Astrocyte (in vitro differentiated cells and primary cell): Measurements from ENCODE around the gene TMED8. TPM values are rescaled to one million over a fixed set of nuclear protein-coding genes. Genes with fewer than 3 reads are reported as not detected.
"Not testable (repeated sequence)": the region's sequence is repeated elsewhere in the genome, so short reads cannot be mapped to it uniquely, and the experiment has no call there.

Experiments
- DNase-seq: peaks from one replicate; pipeline ENCODE4 v3.0.0-alpha.2; 2010; ENCODE audit warnings: low read depth
- FAIRE-seq: peaks from 2 replicates; lab custom pipeline; 2011; peaks lifted over from hg19 to GRCh38; lab: Jason Lieb, UNC
- H2AFZ ChIP-seq: 2 replicates; pipeline ENCODE4 v1.6.0; 2012; ENCODE audit warnings: low read depth, low read length, inconsistent platforms
- H3K27ac ChIP-seq: 2 replicates; pipeline ENCODE4 v1.5.1; 2011; ENCODE audit warnings: low read depth, low read length, inconsistent platforms
- H3K27me3 ChIP-seq: 2 replicates; pipeline ENCODE4 v1.6.0; 2011; ENCODE audit warnings: low read length, inconsistent platforms; ENCODE audit not compliant: insufficient read depth
- H3K36me3 ChIP-seq: 2 replicates; pipeline ENCODE4 v1.5.1; 2011; ENCODE audit warnings: low read length, inconsistent platforms; ENCODE audit not compliant: insufficient read depth
- H3K4me1 ChIP-seq: 2 replicates; pipeline ENCODE4 v1.5.1; 2011; ENCODE audit warnings: low read length, inconsistent platforms; ENCODE audit not compliant: insufficient read depth
- H3K4me2 ChIP-seq: 2 replicates; pipeline ENCODE4 v1.6.0; 2012; ENCODE audit warnings: low read length, inconsistent platforms
- H3K4me3 ChIP-seq: 2 replicates; pipeline ENCODE4 v1.5.1; 2011; ENCODE audit warnings: low read depth, mild to moderate bottlenecking, low read length, inconsistent platforms; ENCODE audit not compliant: insufficient read depth
- H3K79me2 ChIP-seq: 2 replicates; pipeline ENCODE4 v1.6.0; 2012; ENCODE audit warnings: mild to moderate bottlenecking, low read length, inconsistent platforms; ENCODE audit not compliant: insufficient read depth
- H3K9ac ChIP-seq: 2 replicates; pipeline ENCODE4 v1.6.0; 2012; ENCODE audit warnings: mild to moderate bottlenecking, low read length, inconsistent platforms
- H3K9me3 ChIP-seq: 2 replicates; pipeline ENCODE4 v1.5.1; 2012; ENCODE audit warnings: low read depth, mild to moderate bottlenecking, low read length, inconsistent platforms; ENCODE audit not compliant: insufficient read depth
- H4K20me1 ChIP-seq: 2 replicates; pipeline ENCODE4 v1.6.0; 2012; ENCODE audit warnings: low read length, inconsistent platforms; ENCODE audit not compliant: insufficient read depth
- H3K27ac Mint-ChIP-seq: one replicate; pipeline ENCODE4 v1.8.0; 2021; ENCODE audit warnings: mild to moderate bottlenecking, mixed read lengths; ENCODE audit not compliant: unreplicated experiment
- H3K27me3 Mint-ChIP-seq: one replicate; pipeline ENCODE4 v1.8.0; 2021; ENCODE audit warnings: low read depth, mixed read lengths; ENCODE audit not compliant: unreplicated experiment
- H3K36me3 Mint-ChIP-seq: one replicate; pipeline ENCODE4 v1.8.0; 2021; ENCODE audit warnings: low read depth, mixed read lengths; ENCODE audit not compliant: unreplicated experiment
- H3K4me1 Mint-ChIP-seq: one replicate; pipeline ENCODE4 v1.8.0; 2021; ENCODE audit warnings: low read depth, mixed read lengths; ENCODE audit not compliant: unreplicated experiment
- H3K4me3 Mint-ChIP-seq: one replicate; pipeline ENCODE4 v1.8.0; 2021; ENCODE audit warnings: mild to moderate bottlenecking, moderate library complexity, mixed read lengths; ENCODE audit not compliant: unreplicated experiment
- H3K9me3 Mint-ChIP-seq: one replicate; pipeline ENCODE4 v1.8.0; 2021; ENCODE audit warnings: mild to moderate bottlenecking, mixed read lengths; ENCODE audit not compliant: unreplicated experiment
- CTCF ChIP-seq: IDR thresholded peaks from 2 replicates; pipeline ENCODE4 v1.5.1; 2011; ENCODE audit warnings: low read depth, mild to moderate bottlenecking, inconsistent platforms, low read length, moderate library complexity; ENCODE audit not compliant: insufficient read depth
- EZH2 ChIP-seq: IDR thresholded peaks from 2 replicates; pipeline ENCODE4 v1.6.1; 2012; ENCODE audit warnings: mild to moderate bottlenecking, low read length, inconsistent platforms; ENCODE audit not compliant: insufficient read depth
- total RNA-seq: library from RNA; stranded (reverse); gene quantifications from 2 replicates; pipeline ENCODE4 v1.2.1, GENCODE V29; 2021

TMED8 gene
- total RNA-seq, 1 donor from 2014 or later, result 10.2 TPM

- no peak for DNase-seq
- no peak for FAIRE-seq
- Mint-ChIP-seq H3K4me3 (no peak within 1 kb of the TSS), H3K36me3 (peaks cover 37% of the 10 kb centered on the region), H3K27ac (no peak within 1 kb of the TSS), H3K9me3 (peaks cover 22% of the 10 kb centered on the region), H3K4me1 (peaks cover 6% of the 10 kb centered on the region), H3K27me3 (no peaks in the 10 kb centered on the region)
- TF ChIP-seq EZH2, result no peak
- TF ChIP-seq CTCF, result no peak
- no peak within 1 kb of the TSS for H3K4me3 ChIP-seq
- no peak within 1 kb of the TSS for H3K27ac ChIP-seq
- H3K27me3 ChIP-seq, result no peaks in the 10 kb centered on the region
- no peaks in the 10 kb centered on the region for H3K79me2 ChIP-seq
- no peak within 1 kb of the TSS for H2AFZ ChIP-seq
- peaks cover 32% of the 10 kb centered on the region for H3K36me3 ChIP-seq
- no peaks in the 10 kb centered on the region for H4K20me1 ChIP-seq
- H3K4me1 ChIP-seq, result no peaks in the 10 kb centered on the region
- H3K9ac ChIP-seq, result no peak within 1 kb of the TSS
- H3K4me2 ChIP-seq, result no peak within 1 kb of the TSS
- H3K9me3 ChIP-seq, result no peaks in the 10 kb centered on the region
These were observed 46.5 kb upstream of the TMED8 start, which contains the start of gene NOXRED1 for GRCh38 chr14:77423423-77423822. NOXRED1 (minus strand) TSS chr14:77423523; CDS start chr14:77422889, 634 bp downstream.

- FAIRE-seq, result no peak
- H3K36me3 Mint-ChIP-seq, result peaks cover 28% of the 10 kb centered on the region
- no peak overlapping the region for H3K4me3 Mint-ChIP-seq
- H3K4me3 ChIP-seq, result no peak overlapping the region
- H3K9me3 ChIP-seq, result no peaks in the 10 kb centered on the region
- H2AFZ ChIP-seq, result no peak overlapping the region
- H3K27ac ChIP-seq, result no peak overlapping the region
- H3K4me2 ChIP-seq, result no peak overlapping the region
- H3K27ac Mint-ChIP-seq, result no peak overlapping the region
- no peak overlapping the region for H3K9ac ChIP-seq
- H4K20me1 ChIP-seq, result no peaks in the 10 kb centered on the region
- H3K79me2 ChIP-seq, result no peaks in the 10 kb centered on the region
- no peaks in the 10 kb centered on the region for H3K4me1 ChIP-seq
- H3K9me3 Mint-ChIP-seq, result peaks cover 22% of the 10 kb centered on the region
- peaks cover 17% of the 10 kb centered on the region for H3K36me3 ChIP-seq
- no peak for DNase-seq
- TF ChIP-seq EZH2 (no peak), CTCF (no peak)
- H3K27me3 ChIP-seq, result no peaks in the 10 kb centered on the region
- H3K27me3 Mint-ChIP-seq, result no peaks in the 10 kb centered on the region
- H3K4me1 Mint-ChIP-seq, result peaks cover 6% of the 10 kb centered on the region
These were observed 44.3 kb upstream of the TMED8 start for GRCh38 chr14:77421201-77421600.

- H3K4me3 Mint-ChIP-seq, result no peak overlapping the region
These were observed 39.9 kb upstream of the TMED8 start for GRCh38 chr14:77416836-77417235.

GRCh38 chr14:77416098-77416497 lies 39.2 kb upstream of the TMED8 start:
- H3K4me1 ChIP-seq, H2AFZ ChIP-seq, H3K9ac ChIP-seq, H3K4me3 ChIP-seq, H3K27me3 ChIP-seq, FAIRE-seq, H4K20me1 ChIP-seq, H3K27ac ChIP-seq, H3K4me1 Mint-ChIP-seq, DNase-seq, H3K4me3 Mint-ChIP-seq, H3K36me3 ChIP-seq, H3K27me3 Mint-ChIP-seq, H3K9me3 ChIP-seq, H3K4me2 ChIP-seq, H3K27ac Mint-ChIP-seq, H3K79me2 ChIP-seq: not testable (repeated sequence)
- Mint-ChIP-seq H3K36me3 (peaks cover 14% of the 10 kb centered on the region), H3K9me3 (peaks cover 17% of the 10 kb centered on the region)

More at GRCh38 chr14:77416836-77417235, 39.9 kb upstream of the TMED8 start:
- DNase-seq, result no peak
- Mint-ChIP-seq H3K27ac (no peak overlapping the region), H3K27me3 (no peaks in the 10 kb centered on the region), H3K9me3 (peaks cover 17% of the 10 kb centered on the region), H3K36me3 (peaks cover 14% of the 10 kb centered on the region), H3K4me1 (peaks cover 3% of the 10 kb centered on the region)
- no peak for FAIRE-seq
- no peak overlapping the region for H2AFZ ChIP-seq
- no peak overlapping the region for H3K9ac ChIP-seq
- no peaks in the 10 kb centered on the region for H3K36me3 ChIP-seq
- H4K20me1 ChIP-seq, result no peaks in the 10 kb centered on the region
- H3K4me1 ChIP-seq, result no peaks in the 10 kb centered on the region
- H3K4me3 ChIP-seq, result no peak overlapping the region
- no peaks in the 10 kb centered on the region for H3K27me3 ChIP-seq
- TF ChIP-seq CTCF (no peak), EZH2 (no peak)
- no peaks in the 10 kb centered on the region for H3K9me3 ChIP-seq
- H3K4me2 ChIP-seq, result no peak overlapping the region
- H3K27ac ChIP-seq, result no peak overlapping the region
- no peaks in the 10 kb centered on the region for H3K79me2 ChIP-seq
